Karpas-422 (cell line): Measurements from ENCODE around the gene TRABD. TPM values are rescaled to one million over a fixed set of nuclear protein-coding genes. Genes with fewer than 3 reads are reported as not detected.

Source experiments
- DNase-seq: peaks from one replicate; pipeline ENCODE4 v3.0.0-alpha.2; 2015
- H2AFZ ChIP-seq: fragments of 200-600 bp; sonication (generic); 2 replicates; pipeline ENCODE4 v1.6.1; 2014; ENCODE audit warnings: antibody characterized with exemption, low read length, mixed read lengths
- H3K27ac ChIP-seq: fragments of 200-600 bp; sonication (generic); 2 replicates; pipeline ENCODE4 v1.5.1; 2014; ENCODE audit warnings: mild to moderate bottlenecking, low read length, moderate library complexity
- H3K27me3 ChIP-seq: fragments of 200-600 bp; sonication (generic); 2 replicates; pipeline ENCODE4 v1.6.1; 2014; ENCODE audit warnings: low read length, mixed read lengths
- H3K36me3 ChIP-seq: fragments of 200-600 bp; sonication (generic); 2 replicates; pipeline ENCODE4 v1.6.1; 2014; ENCODE audit warnings: low read length, mixed read lengths; ENCODE audit not compliant: insufficient read depth
- H3K4me1 ChIP-seq: fragments of 200-600 bp; sonication (generic); 2 replicates; pipeline ENCODE4 v1.6.1; 2014; ENCODE audit warnings: mild to moderate bottlenecking, low read length, mixed read lengths
- H3K4me2 ChIP-seq: fragments of 200-600 bp; sonication (generic); 2 replicates; pipeline ENCODE4 v1.6.1; 2014; ENCODE audit warnings: low read length, low read depth, mild to moderate bottlenecking; ENCODE audit not compliant: poor library complexity, severe bottlenecking
- H3K4me3 ChIP-seq: fragments of 200-600 bp; sonication (generic); 2 replicates; pipeline ENCODE4 v1.5.1; 2014; ENCODE audit warnings: mild to moderate bottlenecking, antibody characterized with exemption, low read length, mixed read lengths
- H3K79me2 ChIP-seq: fragments of 200-600 bp; sonication (generic); 2 replicates; pipeline ENCODE4 v1.6.1; 2014; ENCODE audit warnings: mild to moderate bottlenecking, low read length, mixed read lengths
- H3K9ac ChIP-seq: fragments of 200-600 bp; sonication (generic); 2 replicates; pipeline ENCODE4 v1.6.0; 2014; ENCODE audit warnings: low read length
- H3K9me2 ChIP-seq: fragments of 200-600 bp; sonication (generic), shearing (Covaris generic); replicated peaks from 2 replicates; pipeline ENCODE4 v1.6.0; 2014; ENCODE audit warnings: mild to moderate bottlenecking, low read length, moderate library complexity; ENCODE audit not compliant: insufficient read depth
- H3K9me3 ChIP-seq: fragments of 300-700, 200-600 bp; sonication (generic); 2 replicates; pipeline ENCODE4 v1.6.1; 2014; ENCODE audit warnings: low read length, mixed read lengths
- H4K20me1 ChIP-seq: fragments of 200-600 bp; sonication (generic); 2 replicates; pipeline ENCODE4 v1.6.1; 2014; ENCODE audit warnings: mild to moderate bottlenecking, antibody characterized with exemption, low read length, low read depth; ENCODE audit not compliant: insufficient read depth
- total RNA-seq: library from RNA; depleted of rRNA; stranded (reverse); fragments of >200 nt; shearing (Covaris generic); gene quantifications from 2 replicates; pipeline ENCODE4 v1.2.3, GENCODE V29; 2014; ENCODE audit warnings: low replicate concordance

The TRABD gene
- total RNA-seq, 1 experiment from 2014 or later = 46.7 TPM

DNA sequence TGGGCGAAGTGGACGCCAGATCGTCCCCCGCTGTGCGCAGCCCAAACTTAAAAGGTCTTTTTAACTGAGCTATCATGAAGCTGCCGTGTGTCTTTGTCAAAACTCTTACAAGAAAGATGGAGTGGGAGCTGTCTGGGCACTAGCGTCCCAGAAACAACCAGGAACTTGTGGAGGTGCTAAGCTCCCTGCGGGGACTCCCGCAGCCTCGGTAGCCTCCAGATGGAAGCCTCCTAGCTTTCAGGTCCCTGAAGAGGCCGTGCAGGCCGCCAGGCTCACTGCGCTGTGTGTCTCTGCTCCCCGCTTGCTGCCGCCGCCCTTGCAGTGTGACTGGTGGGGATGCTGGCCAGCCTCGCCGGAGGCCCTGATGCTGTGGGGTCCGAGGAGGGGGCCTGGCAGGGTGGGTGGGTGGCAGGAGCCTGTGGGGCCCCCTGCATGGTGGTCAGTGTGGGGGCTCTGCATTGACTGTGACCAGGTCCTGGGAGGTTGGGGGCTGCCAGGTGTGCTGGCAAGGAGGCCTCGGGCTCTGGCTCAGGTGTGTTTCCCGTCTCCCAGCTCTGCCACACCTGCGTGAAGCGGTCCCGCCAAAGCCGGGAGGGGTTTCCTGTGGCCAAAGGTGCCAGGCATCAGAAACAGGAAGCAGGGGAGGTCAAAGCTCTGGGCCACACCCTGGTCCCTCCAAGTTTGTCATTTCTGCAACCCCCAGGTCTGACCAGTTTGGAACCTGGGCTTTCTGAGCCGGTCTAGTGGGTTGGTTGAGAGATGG lies 1.2 kb downstream of the TRABD start:
- Histone ChIP-seq H3K9me3 (no peaks in the 10 kb centered on the region), H3K4me1 (peaks cover 57% of the 10 kb centered on the region), H3K79me2 (peaks cover 25% of the 10 kb centered on the region), H3K36me3 (no peaks in the 10 kb centered on the region), H3K4me3 (peak overlapping the region; percentile 99), H2AFZ (no peak overlapping the region), H3K27me3 (no peaks in the 10 kb centered on the region), H3K4me2 (peak overlapping the region; percentile 99), H4K20me1 (peaks cover 14% of the 10 kb centered on the region), H3K9me2 (no peaks in the 10 kb centered on the region), H3K9ac (peak overlapping the region; percentile 97), H3K27ac (peak overlapping the region; percentile 97)
- DNase-seq = peak; percentile 63

GRCh38 chr22:50188356-50188755 lies 2.6 kb downstream of the TRABD start:
- no peaks in the 10 kb centered on the region for H3K36me3 ChIP-seq
- peaks cover 14% of the 10 kb centered on the region for H4K20me1 ChIP-seq
- no peak overlapping the region for H2AFZ ChIP-seq
- no peaks in the 10 kb centered on the region for H3K9me2 ChIP-seq
- peak overlapping the region; percentile 74 for H3K9ac ChIP-seq
- no peaks in the 10 kb centered on the region for H3K9me3 ChIP-seq
- H3K27me3 ChIP-seq = no peaks in the 10 kb centered on the region
- no peak for DNase-seq
- H3K4me1 ChIP-seq = peaks cover 71% of the 10 kb centered on the region
- H3K79me2 ChIP-seq = peaks cover 39% of the 10 kb centered on the region
- H3K4me3 ChIP-seq = peak overlapping the region; percentile 66; the same call in 1 of the 2 replicates
- peak overlapping the region; percentile 70 for H3K4me2 ChIP-seq
- H3K27ac ChIP-seq = peak overlapping the region; percentile 97

- Histone ChIP-seq H2AFZ (no peak overlapping the region), H3K9ac (peak overlapping the region; percentile 74), H3K4me1 (peaks cover 81% of the 10 kb centered on the region), H3K9me3 (no peaks in the 10 kb centered on the region), H3K27me3 (no peaks in the 10 kb centered on the region), H3K4me3 (peak overlapping the region; percentile 66), H3K27ac (peak overlapping the region; percentile 97), H3K4me2 (peak overlapping the region; percentile 70), H3K79me2 (peaks cover 42% of the 10 kb centered on the region), H4K20me1 (peaks cover 11% of the 10 kb centered on the region; the same call in 1 of the 2 replicates), H3K36me3 (0 out of 2 replicates have a peak, but pooled peaks cover under 1% of the 10 kb centered on the region), H3K9me2 (no peaks in the 10 kb centered on the region)
- DNase-seq = peak; percentile 66
Observed at GRCh38 chr22:50189184-50189848, 3.6 kb downstream of the TRABD start.

GRCh38 chr22:50189849-50190181 lies 4.1 kb downstream of the TRABD start:
- Histone ChIP-seq H3K4me1 (peaks cover 86% of the 10 kb centered on the region), H3K27me3 (no peaks in the 10 kb centered on the region), H3K9me2 (no peaks in the 10 kb centered on the region), H3K4me2 (peak overlapping the region; percentile 70), H3K9ac (peak overlapping the region; percentile 74), H3K4me3 (peak overlapping the region; percentile 66), H3K79me2 (peaks cover 44% of the 10 kb centered on the region), H3K36me3 (0 out of 2 replicates have a peak, but pooled peaks cover 5% of the 10 kb centered on the region), H3K9me3 (no peaks in the 10 kb centered on the region), H2AFZ (no peak overlapping the region), H3K27ac (peak overlapping the region; percentile 97), H4K20me1 (peaks cover 11% of the 10 kb centered on the region; the same call in 1 of the 2 replicates)
- DNase-seq = no peak

DNA sequence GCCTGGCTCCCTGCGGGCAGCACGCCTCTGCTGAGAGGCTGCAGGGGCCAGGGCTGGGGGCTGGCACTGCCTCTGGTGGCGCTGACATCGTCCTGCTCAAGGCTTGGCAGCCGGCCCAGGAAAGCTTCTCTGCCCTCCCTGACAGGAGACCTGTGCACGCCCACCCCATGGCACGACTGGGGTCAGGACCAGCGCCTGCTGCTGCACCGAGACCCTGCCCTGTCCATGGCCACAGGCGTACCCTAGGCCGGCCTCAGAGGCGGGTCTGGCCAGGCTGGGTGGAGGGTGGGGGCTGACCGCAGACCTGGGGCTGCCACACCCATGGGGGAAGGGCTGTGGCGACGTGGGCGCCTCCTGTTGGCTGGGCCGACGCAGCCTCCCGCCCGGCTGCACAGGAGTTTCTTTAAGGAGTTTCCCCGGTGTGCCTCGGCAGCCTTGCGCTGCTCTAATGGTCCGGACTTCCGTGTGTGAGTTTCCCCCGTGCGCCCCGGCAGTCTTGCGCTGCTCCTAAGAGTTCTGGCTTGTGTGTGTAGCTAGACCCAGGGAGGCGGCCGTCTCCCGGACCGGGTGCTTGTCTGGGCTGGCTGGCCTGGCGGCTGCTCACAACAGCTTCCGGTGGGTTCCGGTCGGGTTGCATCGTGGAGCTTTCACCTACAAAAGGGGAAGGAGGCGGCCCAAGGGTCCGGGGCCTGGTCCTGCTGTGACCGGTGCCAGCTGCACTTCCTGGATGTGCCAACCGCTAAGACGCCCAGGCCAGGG lies 4.6 kb downstream of the TRABD start:
- H3K9me2 ChIP-seq = no peaks in the 10 kb centered on the region
- peak overlapping the region; percentile 97 for H3K27ac ChIP-seq
- H3K4me2 ChIP-seq = peak overlapping the region; percentile 70
- peak overlapping the region; percentile 66 for H3K4me3 ChIP-seq
- H3K79me2 ChIP-seq = peaks cover 46% of the 10 kb centered on the region
- no peak overlapping the region for H2AFZ ChIP-seq
- H3K9ac ChIP-seq = peak overlapping the region; percentile 74
- H3K27me3 ChIP-seq = no peaks in the 10 kb centered on the region
- peaks cover 11% of the 10 kb centered on the region; the same call in 1 of the 2 replicates for H4K20me1 ChIP-seq
- no peaks in the 10 kb centered on the region for H3K9me3 ChIP-seq
- DNase-seq = peak; percentile 94
- H3K36me3 ChIP-seq = 0 out of 2 replicates have a peak, but pooled peaks cover 5% of the 10 kb centered on the region
- peaks cover 88% of the 10 kb centered on the region for H3K4me1 ChIP-seq

GRCh38 chr22:50190941-50191741 lies 5.4 kb downstream of the TRABD start:
- peak overlapping the region; percentile 97 for H3K27ac ChIP-seq
- no peaks in the 10 kb centered on the region for H3K9me3 ChIP-seq
- H3K4me2 ChIP-seq = peak overlapping the region; percentile 70
- H3K9ac ChIP-seq = peak overlapping the region; percentile 74
- H3K4me1 ChIP-seq = peaks cover 91% of the 10 kb centered on the region
- no peaks in the 10 kb centered on the region for H3K27me3 ChIP-seq
- no peaks in the 10 kb centered on the region for H3K9me2 ChIP-seq
- peak; percentile 93 for DNase-seq
- H4K20me1 ChIP-seq = peaks cover 11% of the 10 kb centered on the region; the same call in 1 of the 2 replicates
- peak overlapping the region; percentile 66 for H3K4me3 ChIP-seq
- H2AFZ ChIP-seq = no peak overlapping the region
- H3K79me2 ChIP-seq = peaks cover 44% of the 10 kb centered on the region
- H3K36me3 ChIP-seq = 0 out of 2 replicates have a peak, but pooled peaks cover 5% of the 10 kb centered on the region

DNA sequence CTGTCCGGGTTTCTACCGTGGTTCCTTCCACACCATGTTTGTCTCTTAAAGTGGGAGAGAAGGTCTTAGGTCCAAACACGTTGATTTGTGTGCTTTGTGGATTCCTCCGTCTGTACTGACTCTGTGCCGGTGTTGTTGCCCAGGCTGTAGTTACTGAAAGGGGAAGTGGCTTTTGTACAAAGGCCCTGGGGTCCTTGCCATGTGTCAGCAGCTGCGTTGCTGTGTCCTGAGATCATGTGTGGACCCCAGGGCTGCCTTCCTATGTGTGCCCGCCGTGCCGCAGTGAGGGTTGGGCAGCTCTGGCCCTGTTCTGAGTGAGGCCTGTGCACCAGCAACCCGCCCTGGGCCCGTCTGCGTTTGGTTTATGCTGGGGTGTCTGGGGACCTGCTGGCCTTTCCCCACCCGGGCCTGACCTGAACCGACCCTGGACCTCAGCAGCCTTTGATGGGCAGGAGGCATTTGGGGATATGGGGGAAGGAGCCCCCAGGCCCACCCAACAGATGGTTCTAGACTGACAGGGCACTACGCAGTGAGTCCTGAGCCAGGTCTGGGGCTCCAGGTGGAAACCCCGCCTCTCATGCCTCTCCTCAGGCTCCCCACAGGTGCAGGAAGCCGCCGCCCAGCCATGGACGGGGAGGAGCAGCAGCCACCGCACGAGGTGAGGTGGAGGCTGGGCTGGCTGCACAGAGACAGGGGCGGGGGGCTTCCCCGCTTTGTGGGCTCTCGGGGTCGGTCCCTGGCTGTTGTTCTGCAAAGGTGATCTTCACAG lies 6.9 kb downstream of the TRABD start:
- Histone ChIP-seq H4K20me1 (peaks cover 11% of the 10 kb centered on the region; the same call in 1 of the 2 replicates), H3K4me1 (peaks cover 90% of the 10 kb centered on the region), H3K9me3 (no peaks in the 10 kb centered on the region), H3K27ac (peak overlapping the region; percentile 97), H2AFZ (no peak overlapping the region), H3K79me2 (peaks cover 30% of the 10 kb centered on the region), H3K9ac (peak overlapping the region; percentile 74), H3K9me2 (no peaks in the 10 kb centered on the region), H3K4me2 (peak overlapping the region; percentile 70), H3K27me3 (no peaks in the 10 kb centered on the region), H3K36me3 (0 out of 2 replicates have a peak, but pooled peaks cover 5% of the 10 kb centered on the region), H3K4me3 (peak overlapping the region; percentile 66)
- DNase-seq = peak; percentile 83
